ENCODE data around the gene IL4R. TPM values are rescaled to one million over a fixed set of nuclear protein-coding genes. Genes with fewer than 3 reads are reported as not detected.
"Not testable (repeated sequence)": the region's sequence is repeated elsewhere in the genome, so short reads cannot be mapped to it uniquely, and the experiment has no call there.

IL4R gene
- total RNA-seq, 6 experiments from 2014 or later = 20.0 to 27.0 (median 23.2) TPM

GRCh38 chr16:27287051-27287811 is 26.5 kb upstream of the IL4R start:
- peaks cover 23% of the 10 kb centered on the region for H3K36me3 Mint-ChIP-seq (ENCODE audit: low read depth)
- H3K27ac Mint-ChIP-seq = peak overlapping the region; percentile 92
- no peak overlapping the region for H3K4me3 Mint-ChIP-seq
- TF ChIP-seq CTCF (IDR thresholded peaks at IDR 0.05) = no peak
- H3K9me3 Mint-ChIP-seq = peaks cover 23% of the 10 kb centered on the region
- H3K4me1 Mint-ChIP-seq (ENCODE audit: low read depth) = peaks cover 55% of the 10 kb centered on the region
- H3K27me3 Mint-ChIP-seq (ENCODE audit: insufficient read depth) = peaks cover 2% of the 10 kb centered on the region; the same call in 1 of the 2 replicates
- DNase-seq = no peak

- H3K4me3 Mint-ChIP-seq = no peak overlapping the region
These were observed 25.9 kb upstream of the IL4R start for GRCh38 chr16:27287887-27288286.

GRCh38 chr16:27288313-27288712 is 25.5 kb upstream of the IL4R start:
- H3K27ac Mint-ChIP-seq; H3K4me3 Mint-ChIP-seq; DNase-seq; H3K27me3 Mint-ChIP-seq (ENCODE audit: insufficient read depth): not testable (repeated sequence)
- H3K9me3 Mint-ChIP-seq = peaks cover 23% of the 10 kb centered on the region
- H3K36me3 Mint-ChIP-seq (ENCODE audit: low read depth) = peaks cover 23% of the 10 kb centered on the region
- peaks cover 55% of the 10 kb centered on the region for H3K4me1 Mint-ChIP-seq (ENCODE audit: low read depth)

More at GRCh38 chr16:27287887-27288286, 25.9 kb upstream of the IL4R start:
- no peak for DNase-seq
- no peak overlapping the region for H3K27ac Mint-ChIP-seq
- peaks cover 55% of the 10 kb centered on the region for H3K4me1 Mint-ChIP-seq (ENCODE audit: low read depth)
- peaks cover 23% of the 10 kb centered on the region for H3K36me3 Mint-ChIP-seq (ENCODE audit: low read depth)
- peaks cover 2% of the 10 kb centered on the region for H3K27me3 Mint-ChIP-seq (ENCODE audit: insufficient read depth)
- H3K9me3 Mint-ChIP-seq = peaks cover 23% of the 10 kb centered on the region
- TF ChIP-seq CTCF (IDR thresholded peaks at IDR 0.05) = no peak

GRCh38 chr16:27289669-27290068 is 24.1 kb upstream of the IL4R start:
- DNase-seq = no peak
- Mint-ChIP-seq H3K4me1 (ENCODE audit: low read depth) (peaks cover 53% of the 10 kb centered on the region), H3K9me3 (peaks cover 23% of the 10 kb centered on the region), H3K27me3 (ENCODE audit: insufficient read depth) (peaks cover 2% of the 10 kb centered on the region), H3K36me3 (ENCODE audit: low read depth) (peaks cover 22% of the 10 kb centered on the region), H3K4me3 (no peak overlapping the region), H3K27ac (no peak overlapping the region)
- no peak for TF ChIP-seq CTCF (IDR thresholded peaks at IDR 0.05)

- no peak overlapping the region for H3K27ac Mint-ChIP-seq
- DNase-seq = no peak
- no peak overlapping the region for H3K4me3 Mint-ChIP-seq
- peaks cover 2% of the 10 kb centered on the region for H3K27me3 Mint-ChIP-seq (ENCODE audit: insufficient read depth)
- peaks cover 44% of the 10 kb centered on the region for H3K4me1 Mint-ChIP-seq (ENCODE audit: low read depth)
- no peak for TF ChIP-seq CTCF (IDR thresholded peaks at IDR 0.05)
- H3K9me3 Mint-ChIP-seq = peaks cover 14% of the 10 kb centered on the region
- H3K36me3 Mint-ChIP-seq (ENCODE audit: low read depth) = peaks cover 13% of the 10 kb centered on the region
These were observed 23.2 kb upstream of the IL4R start for GRCh38 chr16:27290562-27290961.

- DNase-seq = no peak
- Mint-ChIP-seq H3K36me3 (ENCODE audit: low read depth) (peaks cover 8% of the 10 kb centered on the region), H3K4me1 (ENCODE audit: low read depth) (peaks cover 38% of the 10 kb centered on the region), H3K9me3 (peaks cover 10% of the 10 kb centered on the region), H3K4me3 (no peak overlapping the region), H3K27ac (no peak overlapping the region), H3K27me3 (ENCODE audit: insufficient read depth) (peaks cover 2% of the 10 kb centered on the region)
- TF ChIP-seq CTCF (IDR thresholded peaks at IDR 0.05) = no peak
These were observed 22.7 kb upstream of the IL4R start for GRCh38 chr16:27291106-27291505.

Measured in HFFc6 (cell line).